GM18498 (cell line): ENCODE data around the gene KLHDC4.
"Not testable (repeated sequence)": the region's sequence is repeated elsewhere in the genome, so short reads cannot be mapped to it uniquely, and the experiment has no call there.

Experiments
- ATAC-seq: cut with Tn5 transposase; IDR thresholded peaks from one replicate; pipeline ENCODE4 v1.9.1; 2021; ENCODE audit warnings: mild to moderate bottlenecking, moderate library complexity; ENCODE audit not compliant: unreplicated experiment

The KLHDC4 gene

GRCh38 chr16:87788730-87789436 is 23.1 kb upstream of the KLHDC4 start:
- not testable (repeated sequence) for ATAC-seq

DNA sequence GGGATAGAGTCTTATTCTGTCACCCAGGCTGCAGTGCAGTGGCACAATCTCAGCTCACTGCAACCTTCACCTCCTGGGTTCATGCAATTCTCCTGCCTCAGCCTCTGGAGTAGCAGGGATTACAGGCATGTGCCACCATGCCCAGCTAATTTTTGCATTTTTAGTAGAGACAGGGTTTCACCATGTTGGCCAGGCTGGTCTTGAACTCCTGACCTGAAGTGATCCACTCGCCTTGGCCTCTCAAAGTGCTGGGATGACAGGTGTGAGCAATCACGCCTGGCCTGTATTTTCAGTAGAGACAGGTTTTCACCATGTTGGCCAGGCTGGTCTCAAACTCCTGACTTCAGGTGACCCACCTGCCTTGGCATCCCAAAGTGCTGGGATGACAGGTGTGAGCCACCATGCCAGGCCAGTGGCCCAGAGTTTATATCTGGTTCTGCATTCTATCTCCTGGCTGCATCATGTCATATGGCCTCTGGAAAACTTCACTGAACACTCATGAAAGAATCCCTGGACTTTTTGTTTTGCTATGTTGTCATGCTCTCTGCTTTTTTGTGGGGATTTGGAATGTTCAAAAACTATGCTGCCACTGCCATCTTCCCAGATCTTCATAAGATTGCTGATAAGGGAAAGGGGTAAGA is 21.8 kb upstream of the KLHDC4 start:
- ATAC-seq: not testable (repeated sequence)

GRCh38 chr16:87784812-87785211 is 19.0 kb upstream of the KLHDC4 start:
- ATAC-seq: no peak

DNA sequence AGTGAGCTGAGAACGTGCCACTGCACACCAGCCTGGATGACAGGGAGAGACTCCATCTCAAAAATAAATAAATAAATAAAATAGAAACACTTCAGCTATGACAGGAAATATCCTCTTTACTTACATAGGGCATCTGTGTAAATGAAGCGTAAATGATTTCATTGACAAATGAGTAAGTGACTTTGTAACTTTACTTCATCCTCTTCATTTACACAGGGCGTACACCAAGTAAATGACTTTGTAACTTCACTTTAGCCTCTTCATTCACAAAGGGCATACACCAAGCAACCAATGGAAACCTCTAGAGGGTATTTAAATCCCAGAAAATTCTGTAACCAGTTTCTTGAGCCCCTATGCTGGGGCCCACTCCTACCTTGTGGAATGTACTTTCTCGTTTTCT is 16.2 kb upstream of the KLHDC4 start:
- no peak for ATAC-seq

DNA sequence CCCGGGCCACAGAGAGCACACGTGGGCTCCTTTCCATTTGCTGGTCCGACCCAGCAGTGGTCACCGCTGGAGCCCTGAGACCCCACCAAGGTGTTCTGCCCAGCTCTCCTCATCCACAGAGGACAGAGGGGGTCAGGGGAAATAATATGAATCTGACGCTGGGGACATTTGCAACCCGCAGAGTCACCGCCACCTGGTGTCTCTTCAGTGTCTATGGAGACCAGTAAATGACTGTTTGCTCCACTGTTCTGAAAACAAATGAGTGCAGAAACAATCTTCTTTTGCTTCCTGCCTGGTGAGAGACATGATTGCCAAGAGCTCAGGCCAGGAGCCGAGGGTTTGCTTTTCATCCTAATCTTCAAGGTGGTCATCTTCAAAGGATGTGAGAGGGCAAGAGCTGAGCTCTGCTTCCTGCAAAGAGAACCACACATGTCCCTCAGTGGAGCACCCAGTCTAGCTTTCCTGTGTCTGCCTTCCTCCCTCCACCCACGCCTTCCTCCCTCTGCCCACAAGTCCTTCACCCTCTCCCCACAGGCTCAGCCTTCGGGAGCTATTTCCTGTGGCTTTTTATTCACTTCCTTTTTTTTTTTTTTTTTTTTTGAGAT is 14.7 kb upstream of the KLHDC4 start:
- no peak for ATAC-seq

- ATAC-seq: peak; percentile 56
These were observed 13.2 kb upstream of the KLHDC4 start for GRCh38 chr16:87778830-87779579.

DNA sequence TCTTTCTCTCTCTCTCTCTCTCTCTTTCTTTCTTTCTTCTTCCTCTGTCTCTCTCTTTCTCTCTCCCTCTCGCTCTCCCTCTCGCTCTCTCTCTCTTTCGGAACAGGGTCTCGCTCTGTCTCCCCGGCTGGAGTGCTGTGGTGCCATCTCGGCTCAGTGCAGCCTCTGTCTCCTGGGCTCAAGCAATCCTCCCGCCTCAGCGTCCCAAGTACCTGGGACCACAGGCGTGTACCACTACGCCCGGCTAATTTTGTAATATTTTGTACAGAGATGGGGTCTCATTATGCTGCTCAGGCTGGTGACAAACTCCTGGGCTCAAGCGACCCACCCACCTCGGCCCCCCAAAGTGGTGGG is 12.7 kb upstream of the KLHDC4 start:
- ATAC-seq: no peak

DNA sequence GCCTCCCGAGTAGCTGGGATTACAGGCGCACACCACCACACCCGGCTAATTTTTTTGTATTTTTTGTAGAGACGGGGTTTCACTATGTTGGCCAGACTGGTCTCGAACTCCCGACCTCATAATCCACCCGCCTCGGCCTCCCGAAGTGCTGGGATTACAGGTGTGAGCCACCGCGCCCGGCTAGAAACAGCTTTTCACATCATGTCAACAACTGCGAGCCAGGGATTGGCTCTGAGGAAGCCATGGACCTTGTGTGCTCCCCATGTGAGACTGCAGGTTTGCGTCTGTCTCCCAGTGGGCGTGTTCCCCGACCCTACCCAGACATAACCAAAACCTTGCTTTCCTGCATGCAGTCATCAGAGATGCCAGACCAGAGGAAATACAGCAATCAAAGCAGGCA is 8.1 kb upstream of the KLHDC4 start:
- not testable (repeated sequence) for ATAC-seq

GRCh38 chr16:87767456-87767855 is 1.7 kb upstream of the KLHDC4 start:
- not testable (repeated sequence) for ATAC-seq

GRCh38 chr16:87766485-87766797 is 655 bp upstream of the KLHDC4 start:
- ATAC-seq: no peak

DNA sequence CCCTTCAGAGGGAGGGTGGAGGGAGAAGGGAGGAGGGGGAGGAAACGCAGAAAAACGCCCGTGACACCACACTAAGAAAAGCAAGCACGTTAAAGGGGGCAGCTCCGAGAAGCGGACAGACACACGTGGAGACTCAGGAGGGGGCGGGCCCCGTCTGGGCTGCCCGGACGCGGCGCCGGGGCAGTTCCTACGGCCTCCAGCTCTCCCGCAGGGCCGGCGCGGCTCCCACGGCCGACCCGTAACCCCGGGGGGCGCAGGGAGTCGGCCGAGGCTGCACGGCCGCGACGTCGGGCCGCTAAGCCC is 362 bp downstream of the KLHDC4 start:
- ATAC-seq: peak; percentile 36

GRCh38 chr16:87764600-87765472 is 950 bp downstream of the KLHDC4 start:
- ATAC-seq: peak; percentile 17

DNA sequence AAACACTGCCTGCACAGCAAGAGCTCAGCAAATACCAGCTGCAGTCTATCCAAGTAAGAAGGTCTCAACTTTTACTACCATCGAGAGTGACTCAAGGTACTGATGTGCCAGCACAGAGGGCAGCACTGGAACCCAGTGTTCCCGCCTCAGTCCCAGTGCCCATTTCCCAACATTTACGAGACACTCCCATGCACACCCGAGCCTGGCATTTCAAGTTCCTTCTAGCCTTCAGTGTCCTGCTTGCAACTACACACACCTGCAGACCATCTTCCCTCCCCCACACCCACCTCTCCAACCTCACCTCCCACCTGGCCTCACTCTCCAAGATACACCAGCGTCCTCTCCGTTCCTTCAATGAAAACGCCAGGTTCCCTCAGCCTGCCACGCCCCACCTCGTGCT is 3.2 kb downstream of the KLHDC4 start:
- no peak for ATAC-seq

- ATAC-seq: no peak
These were observed 3.7 kb downstream of the KLHDC4 start for GRCh38 chr16:87762071-87762571.

DNA sequence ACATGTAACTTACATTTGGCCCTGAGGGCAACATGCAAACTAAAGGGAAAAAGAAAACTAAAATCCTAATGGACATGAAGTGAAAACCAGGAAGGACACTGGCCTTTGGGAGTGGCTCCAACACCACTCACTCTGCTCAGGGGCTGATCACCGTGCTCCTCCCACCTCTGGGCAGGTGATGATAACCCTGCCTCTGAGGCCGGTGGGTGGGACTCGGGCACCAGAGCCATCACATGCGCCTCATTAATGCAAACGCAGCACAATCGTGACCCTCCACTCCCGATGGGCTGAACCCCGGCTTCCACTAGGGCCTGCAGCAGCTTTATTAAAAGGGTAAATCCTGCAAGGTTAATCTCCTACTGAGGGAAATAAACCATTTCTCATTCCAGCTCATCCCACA is 4.7 kb downstream of the KLHDC4 start:
- no peak for ATAC-seq

GRCh38 chr16:87757841-87758426 is 7.9 kb downstream of the KLHDC4 start:
- ATAC-seq: no peak

GRCh38 chr16:87754535-87754934 is 11.3 kb downstream of the KLHDC4 start:
- ATAC-seq: no peak

DNA sequence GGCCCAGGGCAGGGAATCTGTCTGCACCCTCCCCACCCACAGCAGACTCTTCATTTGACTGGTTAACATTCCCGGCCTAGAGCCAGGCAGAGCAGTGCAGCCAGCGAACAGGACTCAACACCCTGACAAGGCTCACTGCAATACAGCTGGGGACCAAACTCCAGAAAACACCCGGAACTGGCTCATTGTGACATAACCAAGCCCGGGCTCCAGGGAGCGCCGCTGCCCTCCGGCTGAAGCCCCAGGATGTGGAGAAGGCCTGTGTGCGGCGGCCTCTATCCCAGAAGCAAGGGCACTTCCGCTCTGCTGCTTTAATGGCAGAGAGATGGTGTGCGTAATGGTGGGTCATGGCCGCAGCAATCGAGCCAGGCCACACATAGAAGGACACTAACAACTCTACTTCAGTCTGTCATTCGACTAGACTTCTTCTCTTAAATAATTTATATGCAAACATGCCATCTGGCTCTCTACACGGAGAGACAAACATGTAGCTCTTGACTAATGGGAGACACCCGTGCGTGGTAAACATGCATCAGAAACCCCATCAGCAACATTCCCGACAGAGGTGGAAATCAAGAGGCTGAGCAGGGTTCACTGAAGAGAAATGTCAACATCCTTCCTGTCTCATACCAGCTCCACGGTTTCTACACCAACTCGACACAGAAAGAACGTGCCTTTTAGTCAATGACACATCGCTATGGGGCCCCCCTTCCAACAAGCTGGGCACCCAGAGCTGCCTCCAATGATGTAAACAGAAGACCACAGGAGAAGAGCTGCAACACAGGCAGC is 18.0 kb downstream of the KLHDC4 start:
- no peak for ATAC-seq

DNA sequence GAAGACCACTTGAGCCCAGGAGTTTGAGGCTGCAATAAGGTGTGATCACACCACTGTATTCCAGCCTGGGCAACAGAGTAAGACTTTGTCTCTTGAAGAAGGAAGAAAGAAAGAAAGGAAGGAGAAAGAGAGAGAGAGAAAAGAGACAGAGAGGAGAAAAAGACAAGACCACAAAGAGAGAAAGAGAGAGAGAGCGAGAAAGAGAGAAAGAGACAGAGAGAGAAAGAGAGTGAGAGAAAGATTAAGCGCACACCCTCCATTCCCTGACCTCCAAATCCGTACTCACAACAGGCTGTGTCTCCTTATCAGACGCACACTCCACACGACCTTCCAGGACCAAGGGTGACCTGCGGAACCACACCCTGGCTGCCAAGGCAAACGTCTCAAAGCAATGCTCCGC is 19.6 kb downstream of the KLHDC4 start:
- ATAC-seq: no peak
